ENCODE results near the gene HOXD13. TPM values are rescaled to one million over a fixed set of nuclear protein-coding genes. Genes with fewer than 3 reads are reported as not detected.

The HOXD13 gene
- total RNA-seq, 1 experiment from 2014 or later = 11.8 TPM

DNA sequence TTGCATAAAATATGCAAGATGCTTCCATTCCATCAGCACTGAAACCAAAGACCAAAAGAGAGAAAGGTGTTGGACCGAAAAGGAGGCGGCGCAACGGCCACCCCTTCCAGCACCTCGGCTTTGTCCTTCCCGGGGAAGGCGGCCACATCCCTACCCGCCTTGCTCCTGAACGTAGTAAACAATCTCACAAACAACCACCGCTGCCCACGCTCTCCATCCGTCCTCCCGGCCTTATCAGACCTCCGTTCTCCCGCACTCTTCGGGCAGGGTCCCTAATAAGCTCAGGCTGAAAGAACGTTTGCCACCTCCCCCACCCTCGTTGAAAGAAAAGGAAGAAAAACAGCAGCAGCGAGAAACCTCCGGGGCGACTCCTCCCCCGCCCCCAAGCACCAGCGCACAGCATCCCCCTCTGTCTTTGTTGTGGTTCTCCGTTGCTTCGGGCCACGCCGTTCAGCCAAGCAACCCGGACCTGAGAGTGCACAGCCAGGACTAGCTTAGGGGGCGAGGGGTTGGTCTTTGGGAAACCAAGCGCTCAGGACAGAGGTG is 13.2 kb upstream of the HOXD13 start:
- in situ Hi-C loops (cut with HindIII; ENCODE audit: low pct_unique_long_range_greater_than_20kb, low sequenced_read_pairs) = no loop called here
- DNase-seq (ENCODE audit: low read depth, low spot score) = no peak

DNA sequence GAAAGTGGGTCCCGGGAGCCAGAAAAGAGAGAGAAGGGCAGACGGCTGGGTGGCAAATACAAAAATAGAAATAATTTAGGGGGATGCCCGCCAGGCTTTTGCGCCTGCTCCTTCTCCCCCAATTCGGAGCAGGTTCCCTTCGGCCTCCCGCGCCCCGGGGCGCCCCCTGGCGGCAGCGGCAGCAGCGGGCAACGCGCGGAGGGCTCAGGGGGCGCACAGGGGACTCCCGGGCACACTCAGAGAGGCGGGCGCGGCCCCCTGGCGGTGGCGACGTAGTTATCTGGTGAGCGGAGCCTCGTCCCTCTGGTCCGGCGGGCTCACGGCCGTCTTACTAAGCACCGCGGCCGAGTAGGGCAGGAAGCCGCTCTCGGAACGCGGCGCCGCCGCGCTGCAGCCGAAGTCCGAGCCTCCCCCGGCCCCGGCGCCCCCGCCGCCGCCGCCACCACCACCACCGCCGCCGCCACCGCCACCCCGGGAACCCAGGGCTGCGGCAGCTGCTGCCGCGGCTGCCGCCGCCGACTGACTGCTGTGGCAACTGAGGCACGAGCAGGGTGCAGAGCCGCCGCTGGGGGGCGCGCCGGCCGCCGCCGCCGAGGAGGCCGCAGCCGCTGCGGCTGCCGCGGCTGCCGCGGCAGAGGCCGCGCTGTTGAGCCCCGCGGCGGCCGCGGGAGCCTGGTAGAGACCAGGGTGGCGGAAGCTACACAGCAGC is 12.5 kb upstream of the HOXD13 start:
- DNase-seq (ENCODE audit: low read depth, low spot score) = peak; percentile 85
- in situ Hi-C loops (cut with HindIII; ENCODE audit: low pct_unique_long_range_greater_than_20kb, low sequenced_read_pairs) = no loop called here

DNA sequence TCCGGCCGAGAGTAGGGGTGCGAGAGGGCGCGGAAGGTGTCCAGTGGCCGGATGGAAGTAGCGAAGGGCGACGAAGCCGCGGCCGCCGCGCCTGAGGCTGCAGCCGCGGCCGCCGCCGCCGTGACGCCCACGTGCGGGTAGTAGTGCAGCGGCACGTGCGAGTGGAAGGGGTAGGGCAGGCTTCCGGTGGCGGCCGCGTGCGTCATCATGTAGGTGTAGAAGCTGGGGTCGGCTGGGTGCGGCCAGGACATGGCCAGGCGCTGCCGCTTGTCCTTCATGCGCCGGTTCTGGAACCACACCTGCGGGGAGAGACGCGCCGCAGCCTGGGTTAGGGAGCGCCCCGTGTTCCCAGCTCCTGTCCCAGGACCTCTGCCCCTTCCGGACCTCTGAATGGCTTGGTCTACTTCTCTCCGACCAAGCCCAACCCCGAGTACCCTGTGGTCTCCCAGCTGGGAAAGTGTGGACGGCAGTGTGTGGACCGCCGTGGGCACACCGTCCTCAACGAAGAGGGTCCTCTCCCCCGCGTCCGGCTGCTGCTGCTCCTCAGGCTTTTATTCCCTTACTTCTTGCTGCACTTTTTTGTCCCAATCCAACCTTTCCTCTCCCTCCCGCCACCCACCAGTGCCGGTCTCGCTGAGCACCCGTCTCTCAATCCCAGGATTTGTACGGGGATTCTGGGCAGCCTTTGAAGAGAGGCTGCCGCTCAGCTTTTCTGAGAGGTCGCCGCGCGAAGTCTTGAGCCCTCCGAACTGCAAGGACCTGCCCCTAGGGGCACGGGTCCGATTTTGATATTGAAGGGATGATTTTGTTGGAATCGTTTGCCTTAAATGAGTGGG is 11.8 kb upstream of the HOXD13 start:
- in situ Hi-C loops (cut with HindIII; ENCODE audit: low pct_unique_long_range_greater_than_20kb, low sequenced_read_pairs) = no loop called here

DNA sequence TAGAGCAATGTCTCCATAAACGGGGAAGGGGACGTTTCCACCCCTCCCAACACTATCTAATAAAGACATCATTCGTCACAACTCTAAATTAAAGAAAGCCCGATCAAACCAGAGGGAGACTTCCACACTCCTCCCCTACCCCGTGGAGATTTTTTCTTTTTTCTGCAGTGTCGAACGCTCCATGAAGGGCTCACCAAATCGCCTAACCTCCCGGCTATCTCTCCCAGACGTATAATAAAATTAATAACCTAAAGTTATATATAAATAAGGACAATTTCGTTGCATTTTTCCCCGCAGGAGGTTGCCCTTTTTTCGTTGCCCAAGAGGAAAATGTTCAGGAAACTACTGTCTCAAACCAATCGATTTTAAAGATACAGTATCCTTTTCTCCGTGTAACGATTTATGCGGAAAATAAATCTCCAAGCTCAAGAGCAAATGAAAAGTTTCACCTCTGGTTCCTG is 11.1 kb upstream of the HOXD13 start:
- in situ Hi-C loops (cut with HindIII; ENCODE audit: low pct_unique_long_range_greater_than_20kb, low sequenced_read_pairs) = no loop called here
- no peak for DNase-seq (ENCODE audit: low read depth, low spot score)

More for the DNA sequence above, 11.8 kb upstream of the HOXD13 start:
- DNase-seq (ENCODE audit: low read depth, low spot score) = no peak

DNA sequence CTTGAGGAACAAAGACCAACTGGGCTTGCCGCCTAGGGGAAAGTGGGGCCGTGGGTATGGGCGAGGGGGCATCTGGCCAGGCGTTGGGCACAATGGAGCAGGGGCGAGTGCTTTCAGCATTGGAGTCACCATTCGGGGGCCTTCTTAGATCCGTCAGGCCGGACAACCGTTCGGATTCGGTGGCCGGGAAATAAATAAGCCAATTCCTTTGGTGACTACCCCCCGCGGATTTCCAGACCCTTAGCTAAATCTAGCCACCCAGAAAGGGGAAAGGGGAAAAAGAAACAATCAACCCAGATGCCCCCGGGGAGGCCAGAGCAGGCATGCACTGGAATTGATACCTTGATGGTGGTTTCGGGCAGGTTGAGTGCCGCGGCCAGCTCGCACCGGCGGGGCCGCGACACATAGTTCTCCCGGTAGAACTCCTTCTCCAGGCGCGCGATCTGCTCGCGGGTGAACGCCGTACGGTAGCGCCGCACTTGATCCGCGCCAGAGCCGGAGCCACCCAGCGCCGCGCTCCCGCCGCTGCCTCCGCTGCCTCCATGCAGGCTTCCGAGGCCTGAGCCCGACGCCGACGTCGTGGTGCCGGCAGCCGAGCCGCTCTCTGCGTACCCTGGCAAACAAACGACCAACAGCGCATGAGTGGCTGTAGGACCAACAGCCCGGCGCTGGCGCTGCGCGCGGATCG is 10.5 kb upstream of the HOXD13 start:
- DNase-seq (ENCODE audit: low read depth, low spot score) = no peak
- in situ Hi-C loops (cut with HindIII; ENCODE audit: low pct_unique_long_range_greater_than_20kb, low sequenced_read_pairs) = no loop called here

DNA sequence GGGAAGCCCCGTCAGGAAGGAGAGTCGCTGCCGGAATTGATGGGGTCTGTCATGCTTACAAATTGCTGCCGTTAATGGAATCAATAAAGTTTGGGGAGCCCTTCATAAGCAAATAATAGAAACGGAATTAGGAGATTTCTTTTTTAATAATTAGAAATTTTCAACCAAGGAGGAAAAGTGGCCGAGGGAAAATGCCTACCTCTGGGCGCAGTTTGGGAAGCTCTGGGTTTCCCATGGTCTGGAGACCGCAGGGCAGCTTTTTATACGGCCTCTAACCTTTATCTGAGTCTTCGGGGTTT is 10.0 kb upstream of the HOXD13 start:
- in situ Hi-C loops (cut with HindIII; ENCODE audit: low pct_unique_long_range_greater_than_20kb, low sequenced_read_pairs) = no loop called here
- DNase-seq (ENCODE audit: low read depth, low spot score) = no peak

DNA sequence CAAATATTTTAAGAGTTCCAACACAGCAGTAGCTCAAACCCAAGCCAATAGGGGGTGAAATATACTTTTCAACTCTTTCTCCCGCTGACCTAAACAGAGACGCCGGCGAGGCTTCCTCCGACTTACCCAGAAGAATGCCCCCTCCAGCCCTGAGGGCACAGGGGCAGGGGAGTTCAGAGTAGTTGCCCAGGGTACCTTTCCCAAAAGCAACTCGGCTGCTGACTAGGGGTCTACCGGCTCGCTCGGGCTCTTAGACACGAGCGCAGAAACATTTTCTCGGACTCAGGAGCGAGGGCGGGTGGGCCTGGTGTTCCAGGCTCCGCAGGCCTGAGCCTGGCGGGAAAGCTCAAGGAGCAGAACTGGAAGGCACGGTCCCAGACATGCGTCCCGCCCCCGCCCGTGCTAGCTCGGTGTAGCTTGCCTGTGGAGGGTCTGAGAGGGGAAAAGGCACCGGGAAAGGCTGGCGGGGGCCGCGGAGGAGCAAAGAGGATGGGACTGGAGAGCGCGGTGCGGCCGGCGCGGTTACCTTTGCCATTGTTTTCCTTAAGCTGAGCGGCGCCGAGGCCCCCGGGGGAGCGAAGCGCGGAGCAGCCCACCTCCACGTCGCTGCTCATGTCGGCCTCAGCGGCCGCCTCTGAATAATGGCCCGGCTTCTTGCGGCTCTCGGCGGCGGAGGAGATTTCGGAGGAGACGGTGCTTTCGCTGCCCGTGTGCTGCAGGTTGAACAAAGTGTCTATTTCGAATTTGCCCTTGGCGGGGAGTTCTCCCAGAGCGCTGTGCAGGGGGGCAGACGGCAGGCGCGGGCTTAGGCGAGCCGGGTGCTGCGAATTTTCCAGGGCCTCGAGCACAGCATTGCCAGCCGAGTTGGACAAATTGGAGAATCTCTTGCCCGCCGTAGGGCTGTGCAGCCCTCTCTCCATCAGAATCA is 9.4 kb upstream of the HOXD13 start:
- in situ Hi-C loops (cut with HindIII; ENCODE audit: low pct_unique_long_range_greater_than_20kb, low sequenced_read_pairs) = no loop called here
- DNase-seq (ENCODE audit: low read depth, low spot score) = no peak

DNA sequence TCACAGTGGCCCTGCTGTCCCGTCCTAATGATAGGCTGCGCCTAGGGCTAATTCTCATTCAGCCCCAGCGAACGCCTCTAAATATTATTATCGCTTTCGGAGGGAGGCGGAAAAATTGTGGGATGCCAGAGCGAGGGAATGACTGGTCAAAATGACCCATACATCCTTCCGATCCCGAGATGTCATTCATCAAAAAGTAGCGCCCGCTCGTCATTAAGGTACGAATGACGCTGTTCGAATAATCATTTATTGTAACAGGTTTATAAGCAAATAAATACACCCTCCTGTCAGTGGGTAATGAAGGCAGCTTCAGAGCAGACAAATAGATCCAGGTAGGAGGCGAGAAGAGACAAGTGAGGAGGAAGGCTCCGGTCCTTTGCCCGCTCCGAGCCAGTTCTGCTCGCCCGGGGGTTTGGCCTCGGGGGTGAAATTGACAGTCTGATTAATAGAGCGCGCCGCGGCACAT is 8.7 kb upstream of the HOXD13 start, which contains the start of gene EVX2:
TSS of gene EVX2 (minus strand) at position 167 of the 466 bp plus-strand sequence. CDS start 186 bp downstream, outside the sequence.
- no peak for DNase-seq (ENCODE audit: low read depth, low spot score)
- in situ Hi-C loops (cut with HindIII; ENCODE audit: low pct_unique_long_range_greater_than_20kb, low sequenced_read_pairs) = no loop called here

DNA sequence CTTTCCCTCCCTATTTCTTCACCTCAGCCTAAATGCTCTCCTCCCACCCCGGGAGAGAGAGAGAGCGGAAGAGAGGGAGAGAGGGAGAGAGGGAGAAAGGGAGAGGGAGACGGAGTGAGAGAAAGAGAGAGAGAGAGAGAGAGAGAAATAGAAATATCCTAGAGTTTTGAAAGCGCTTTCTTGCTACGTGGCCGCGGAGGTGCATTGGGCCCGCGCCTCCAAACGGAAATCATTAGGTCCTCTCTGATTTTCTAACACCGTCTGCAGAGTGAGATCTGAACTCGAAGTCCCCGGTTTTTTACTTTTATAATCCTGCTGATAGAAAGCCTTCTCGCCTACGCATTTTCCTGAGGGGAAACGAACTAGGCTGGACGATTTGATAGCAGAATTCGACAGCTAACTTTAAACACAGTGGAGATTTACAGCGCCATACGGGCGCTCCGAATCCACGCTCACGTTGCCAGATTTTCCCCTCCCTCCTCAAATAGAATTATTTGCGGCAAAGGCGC is 7.9 kb upstream of the HOXD13 start:
- in situ Hi-C loops (cut with HindIII; ENCODE audit: low pct_unique_long_range_greater_than_20kb, low sequenced_read_pairs) = no loop called here
- no peak for DNase-seq (ENCODE audit: low read depth, low spot score)

DNA sequence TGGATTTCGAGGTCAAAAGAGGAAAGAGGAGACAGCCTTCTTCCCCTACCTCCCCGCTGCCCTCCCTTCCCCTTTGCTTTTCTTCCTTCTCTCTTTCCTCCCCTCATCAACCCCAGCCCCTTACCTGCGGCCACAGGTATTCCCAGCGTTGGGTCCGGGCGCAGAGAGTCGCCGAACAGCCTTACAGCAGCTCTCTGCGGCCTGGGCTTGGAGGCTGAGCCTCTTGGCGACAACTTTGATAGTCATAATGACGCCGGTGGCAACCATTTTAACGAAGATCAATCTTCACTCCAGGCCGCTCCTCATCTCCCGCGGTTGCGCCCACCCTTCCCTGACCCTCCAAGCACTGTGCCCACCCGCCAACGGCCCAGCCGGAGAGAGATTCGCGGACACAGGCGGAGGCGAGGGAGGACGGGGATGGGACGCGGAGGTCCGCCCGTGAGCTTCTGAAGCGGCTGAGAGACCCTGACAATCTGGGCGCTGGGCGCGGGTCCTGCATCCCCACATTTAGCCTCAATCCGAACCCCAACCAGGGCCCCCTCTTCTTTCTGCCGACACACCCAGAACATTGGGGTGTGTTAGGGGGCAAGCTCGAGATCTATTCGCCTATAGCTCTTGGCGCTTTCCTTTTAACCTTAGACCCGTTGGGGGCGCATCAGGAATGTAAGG is 7.3 kb upstream of the HOXD13 start:
- in situ Hi-C loops (cut with HindIII; ENCODE audit: low pct_unique_long_range_greater_than_20kb, low sequenced_read_pairs) = no loop called here
- DNase-seq (ENCODE audit: low read depth, low spot score) = no peak

DNA sequence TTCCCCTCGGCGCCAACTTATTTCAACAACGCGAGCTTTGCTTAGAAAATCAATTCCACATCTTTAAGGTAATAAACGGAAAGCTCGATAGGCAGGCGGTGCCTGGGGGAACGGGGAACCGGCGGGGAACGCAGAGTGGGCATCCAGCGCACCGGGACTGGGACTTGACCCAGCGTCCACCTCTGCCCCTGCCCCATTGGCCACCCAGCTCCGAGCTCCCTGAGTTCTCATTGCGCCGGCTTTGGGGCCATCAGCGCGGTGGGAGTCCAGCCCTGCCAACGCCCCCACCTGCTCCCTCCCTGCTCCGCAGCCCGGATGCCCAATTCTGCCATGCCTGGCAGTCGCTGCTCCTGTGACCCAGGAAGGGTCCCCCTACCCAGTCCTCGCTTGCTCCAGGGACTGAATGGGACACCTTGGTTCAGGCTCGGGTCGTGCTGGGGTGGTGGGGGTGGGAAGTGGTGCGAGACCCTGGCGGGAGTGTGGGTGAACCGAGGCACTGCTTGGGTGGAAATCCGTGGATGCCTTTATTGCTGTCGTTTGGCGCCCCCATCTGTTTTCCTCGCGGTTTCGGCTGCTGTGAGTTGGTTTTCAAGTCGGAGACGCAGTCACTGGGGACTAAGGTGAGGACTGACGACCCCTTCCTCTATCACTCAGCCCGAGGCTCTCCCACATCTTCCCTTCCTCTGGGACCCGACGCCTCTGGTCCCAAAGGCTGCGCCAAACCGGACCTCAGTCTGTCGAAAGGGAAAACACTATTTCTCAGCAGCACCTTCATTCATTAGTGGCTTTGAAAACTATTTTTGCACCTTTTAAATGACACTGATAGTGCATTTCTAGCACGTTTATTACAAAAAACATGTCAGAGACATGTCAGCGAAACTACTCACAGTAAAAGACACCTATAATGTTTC is 6.4 kb upstream of the HOXD13 start:
- in situ Hi-C loops (cut with HindIII; ENCODE audit: low pct_unique_long_range_greater_than_20kb, low sequenced_read_pairs) = no loop called here
- DNase-seq (ENCODE audit: low read depth, low spot score) = peak; percentile 62

DNA sequence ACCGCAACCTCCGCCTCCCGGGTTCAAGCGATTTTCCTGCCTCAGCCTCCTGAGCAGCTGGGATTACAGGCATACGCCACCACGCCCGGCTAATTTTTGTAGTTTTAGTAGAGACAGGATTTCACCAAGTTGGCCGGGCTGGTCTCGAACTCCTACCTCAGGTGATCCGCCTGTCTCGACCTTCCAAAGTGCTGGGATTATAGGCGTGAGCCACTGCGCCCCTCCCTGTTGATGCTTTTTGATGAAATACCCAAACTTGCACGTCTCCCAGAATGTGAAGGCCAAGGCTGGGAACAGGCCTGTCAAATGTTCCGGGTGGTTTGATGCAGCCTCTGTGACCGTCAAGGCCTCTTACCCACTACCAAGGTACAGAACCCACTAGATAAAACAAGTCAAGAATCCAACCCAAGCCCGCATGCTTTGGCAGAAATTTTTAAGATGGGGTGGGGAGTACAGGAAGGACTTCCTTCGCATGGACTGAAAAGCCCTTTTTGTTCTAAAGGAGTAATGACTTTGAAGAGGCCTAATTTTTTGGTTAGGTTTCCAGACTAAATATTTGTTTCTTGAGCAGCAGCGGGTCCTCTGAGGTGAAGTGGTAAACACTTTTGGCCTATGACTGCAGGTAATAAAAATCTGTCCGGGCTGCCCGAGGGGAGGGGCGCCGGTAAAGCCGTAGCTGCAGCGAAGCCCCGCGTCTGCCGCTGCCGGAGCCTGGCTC is 5.0 kb upstream of the HOXD13 start:
- DNase-seq (ENCODE audit: low read depth, low spot score) = no peak
- in situ Hi-C loops (cut with HindIII; ENCODE audit: low pct_unique_long_range_greater_than_20kb, low sequenced_read_pairs) = no loop called here

DNA sequence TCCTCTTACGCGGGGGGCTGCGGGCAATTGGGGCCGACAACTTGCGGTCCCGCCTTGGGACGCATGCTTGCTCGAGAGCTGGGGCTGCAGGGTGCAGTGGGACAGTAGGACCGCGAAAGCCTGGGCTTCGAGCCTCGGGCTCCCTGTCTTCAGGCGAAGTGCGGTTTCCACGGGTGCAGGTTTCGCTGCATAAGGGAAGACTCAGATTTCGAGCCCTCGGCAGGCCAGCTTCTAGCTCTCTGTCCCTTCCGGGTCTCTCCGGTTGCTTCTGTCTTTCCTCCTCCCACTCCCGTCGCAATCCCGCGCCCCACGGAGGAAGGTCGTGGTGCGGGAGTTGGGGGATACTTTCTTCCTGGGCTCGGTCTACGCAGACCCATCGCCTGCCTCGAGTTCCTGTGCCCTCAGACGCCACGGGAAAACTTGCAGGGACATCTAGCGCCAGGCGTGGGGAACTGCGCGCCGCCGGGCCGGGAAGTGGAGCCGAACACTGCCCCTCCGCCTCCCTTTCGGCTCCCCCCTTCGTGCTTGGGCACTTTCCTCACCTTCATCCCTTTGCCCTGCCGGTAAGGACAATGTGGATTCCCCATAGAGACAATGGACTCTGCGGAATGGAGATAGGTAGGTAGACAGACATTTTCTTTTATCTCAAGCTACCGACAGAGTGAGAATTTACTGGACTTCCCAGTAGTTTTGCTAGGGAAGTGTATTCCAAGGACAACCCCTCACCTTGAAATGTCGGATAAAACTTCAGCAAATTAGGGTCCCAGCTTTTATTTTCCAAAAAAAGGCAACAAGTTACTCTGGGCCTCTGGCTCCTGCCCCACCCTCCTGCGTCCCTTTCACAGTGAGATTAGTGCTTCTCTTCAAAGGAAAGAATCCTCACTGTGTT is 4.2 kb upstream of the HOXD13 start:
- peak; percentile 68 for DNase-seq (ENCODE audit: low read depth, low spot score)
- in situ Hi-C loops (cut with HindIII; ENCODE audit: low pct_unique_long_range_greater_than_20kb, low sequenced_read_pairs) = no loop called here

Measured in SK-MEL-5 (cell line).